Breast epithelium (tissue), 4 donors: Measurements from ENCODE around the gene DCTN2. TPM values are rescaled to one million over a fixed set of nuclear protein-coding genes. Genes with fewer than 3 reads are reported as not detected.
A peak's percentile ranks its signal among the peaks of the same experiment; 100 is the strongest.
"Not testable (repeated sequence)": the region's sequence is repeated elsewhere in the genome, so short reads cannot be mapped to it uniquely, and the experiment has no call there.

Source experiments
- DNase-seq, 2 donors: peaks; one replicate each; pipeline ENCODE4 v3.0.0-alpha.2; 2019; ENCODE audit warnings: low spot score in 2 of 2
- H3K27ac ChIP-seq, 2 donors: fragments of 200-600 bp; sonication (generic) in 1 of 2; one replicate each; pipeline ENCODE4 v1.5.1; 2016 to 2019; ENCODE audit warnings: mild to moderate bottlenecking in 1 of 2
- H3K27me3 ChIP-seq, 2 donors: fragments of 200-600 bp; sonication (generic) in 1 of 2; one replicate each; pipeline versions ENCODE4 v1.5.1 to v1.6.0; 2017 to 2019; ENCODE audit warnings: control low read depth in 1 of 2, mild to moderate bottlenecking in 1 of 2
- H3K36me3 ChIP-seq: fragments of 200-600 bp; one replicate; pipeline ENCODE4 v1.5.1; 2019
- H3K4me1 ChIP-seq, 2 donors: fragments of 200-600 bp; sonication (generic); one replicate each; pipeline ENCODE4 v1.5.1; 2016 to 2019; ENCODE audit warnings: control low read depth in 1 of 2
- H3K4me3 ChIP-seq, 3 donors: fragments of 200-600 bp; sonication (generic); 1 replicate in 2 of 3; 2 replicates in 1 of 3; pipeline ENCODE4 v1.5.1; 2016 to 2019; ENCODE audit warnings: mild to moderate bottlenecking in 3 of 3, moderate library complexity in 2 of 3
- H3K9me3 ChIP-seq, 2 donors: fragments of 200-600 bp; sonication (generic) in 1 of 2; one replicate each; pipeline ENCODE4 v1.5.1; 2016 to 2019; ENCODE audit warnings: control low read depth in 1 of 2
- POLR2A ChIP-seq: fragments of 450-650 bp; IDR thresholded peaks from one replicate; pipeline ENCODE4 v1.6.1; 2016; ENCODE audit warnings: antibody characterized with exemption, mild to moderate bottlenecking, moderate library complexity
- POLR2AphosphoS5 ChIP-seq, 3 donors: sonication (generic); formaldehyde crosslinking; IDR thresholded peaks; one replicate each; pipeline ENCODE4 v1.6.1; 2017; ENCODE audit warnings: antibody characterized with exemption in 3 of 3
- intact Hi-C: fragments of 100-400 bp; cut with DNase I; formaldehyde crosslinking; loops from one replicate; pipeline ENCODE4 v1.15.1; 2023; ENCODE audit warnings: low total_unique reads
- total RNA-seq, 3 donors: library from RNA; depleted of rRNA; stranded (reverse); fragments of >200 nt; gene quantifications; one replicate each; pipeline ENCODE4 v1.1.0, GENCODE V29; 2016
- TF ChIP-seq, protein P1 (sequence below), 3 donors: fragments of 450-650 bp; IDR thresholded peaks; one replicate each; pipeline ENCODE4 v1.5.1; 2016 to 2017; ENCODE audit warnings: antibody characterized with exemption in 3 of 3, mild to moderate bottlenecking in 3 of 3, moderate library complexity in 3 of 3

DCTN2 gene
- total RNA-seq, 3 donors from 2014 or later = 108 to 138 (median 131) TPM

DNA sequence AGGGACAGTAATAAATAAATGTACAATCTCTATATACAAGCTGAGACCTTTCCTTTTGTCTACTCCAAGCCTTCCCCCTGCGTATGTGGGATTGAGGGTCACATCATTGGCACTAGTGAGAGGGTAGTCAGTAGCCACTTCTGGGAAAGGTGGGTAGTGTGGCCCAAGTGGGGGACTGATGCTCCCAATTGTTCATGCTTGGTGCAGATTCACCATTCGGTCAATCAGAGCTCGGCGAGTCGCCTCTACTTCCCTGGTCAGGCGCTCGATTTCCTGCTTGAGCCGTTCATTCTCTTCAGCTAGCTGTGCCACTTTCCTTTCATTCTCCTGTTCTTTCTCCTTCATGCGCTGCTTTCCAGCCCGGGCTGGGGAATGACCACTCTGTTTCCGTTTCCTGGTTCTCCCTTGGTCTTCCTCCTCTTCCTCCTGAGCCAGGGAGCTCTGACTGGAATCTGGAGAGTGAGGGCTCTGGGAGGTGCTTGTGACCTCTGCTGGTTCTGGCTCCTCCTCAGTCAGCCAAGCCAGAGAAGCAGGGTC lies 30.3 kb downstream of the DCTN2 start:
- Histone ChIP-seq H3K9me3 (no peaks in the 10 kb centered on the region), H3K27ac (peak overlapping the region; percentile 8 to 100), H3K4me1 (peaks cover 13 to 18% of the 10 kb centered on the region in 2 donors), H3K4me3 (no peak overlapping the region), H3K27me3 (no peaks in the 10 kb centered on the region), H3K36me3 (peaks cover 6% of the 10 kb centered on the region)
- intact Hi-C loops = no loop called here
- no peak for TF ChIP-seq POLR2A
- TF ChIP-seq, protein P1, sequence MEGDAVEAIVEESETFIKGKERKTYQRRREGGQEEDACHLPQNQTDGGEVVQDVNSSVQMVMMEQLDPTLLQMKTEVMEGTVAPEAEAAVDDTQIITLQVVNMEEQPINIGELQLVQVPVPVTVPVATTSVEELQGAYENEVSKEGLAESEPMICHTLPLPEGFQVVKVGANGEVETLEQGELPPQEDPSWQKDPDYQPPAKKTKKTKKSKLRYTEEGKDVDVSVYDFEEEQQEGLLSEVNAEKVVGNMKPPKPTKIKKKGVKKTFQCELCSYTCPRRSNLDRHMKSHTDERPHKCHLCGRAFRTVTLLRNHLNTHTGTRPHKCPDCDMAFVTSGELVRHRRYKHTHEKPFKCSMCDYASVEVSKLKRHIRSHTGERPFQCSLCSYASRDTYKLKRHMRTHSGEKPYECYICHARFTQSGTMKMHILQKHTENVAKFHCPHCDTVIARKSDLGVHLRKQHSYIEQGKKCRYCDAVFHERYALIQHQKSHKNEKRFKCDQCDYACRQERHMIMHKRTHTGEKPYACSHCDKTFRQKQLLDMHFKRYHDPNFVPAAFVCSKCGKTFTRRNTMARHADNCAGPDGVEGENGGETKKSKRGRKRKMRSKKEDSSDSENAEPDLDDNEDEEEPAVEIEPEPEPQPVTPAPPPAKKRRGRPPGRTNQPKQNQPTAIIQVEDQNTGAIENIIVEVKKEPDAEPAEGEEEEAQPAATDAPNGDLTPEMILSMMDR (IDR thresholded peaks at IDR 0.05) = no peak
- no peak for TF ChIP-seq POLR2AphosphoS5 (IDR thresholded peaks at IDR 0.05)
- DNase-seq = no peak

DNA sequence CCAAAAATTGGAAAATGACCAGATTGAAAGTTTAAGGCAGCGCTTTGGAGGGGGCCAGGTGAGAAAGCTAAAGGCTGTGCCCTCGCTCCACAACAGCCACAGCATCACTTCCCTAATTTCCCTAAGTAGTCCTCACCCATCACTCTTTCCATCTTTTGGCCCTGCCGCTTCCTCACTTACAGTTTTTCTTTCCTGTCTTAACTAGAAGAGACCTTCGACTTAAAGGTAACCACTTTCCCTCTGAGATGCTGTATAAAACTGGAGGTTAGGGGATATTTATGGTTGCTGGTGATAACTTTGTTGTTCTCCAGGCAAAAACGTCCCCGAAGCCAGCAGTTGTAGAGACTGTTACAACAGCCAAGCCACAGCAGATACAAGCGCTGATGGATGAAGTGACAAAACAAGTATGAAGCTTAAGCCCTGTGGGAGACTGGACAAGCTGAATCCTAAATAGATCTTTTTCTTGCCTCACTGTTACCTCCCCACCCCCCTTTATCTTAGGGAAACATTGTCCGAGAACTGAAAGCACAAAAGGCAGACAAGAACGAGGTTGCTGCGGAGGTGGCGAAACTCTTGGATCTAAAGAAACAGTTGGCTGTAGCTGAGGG lies 31.0 kb downstream of the DCTN2 start:
- Histone ChIP-seq H3K4me3 (no peak overlapping the region), H3K9me3 (no peaks in the 10 kb centered on the region), H3K27me3 (no peaks in the 10 kb centered on the region), H3K36me3 (peaks cover 6% of the 10 kb centered on the region), H3K27ac (peak overlapping the region in 1 of 2 donors; percentile 100), H3K4me1 (peaks cover 7 to 12% of the 10 kb centered on the region in 2 donors)
- TF ChIP-seq, protein P1 (IDR thresholded peaks at IDR 0.05) = no peak
- peak in 1 of 3 donors; percentile 9 for TF ChIP-seq POLR2AphosphoS5 (IDR thresholded peaks at IDR 0.05)
- no peak for TF ChIP-seq POLR2A
- intact Hi-C loops = no loop called here
- no peak for DNase-seq

DNA sequence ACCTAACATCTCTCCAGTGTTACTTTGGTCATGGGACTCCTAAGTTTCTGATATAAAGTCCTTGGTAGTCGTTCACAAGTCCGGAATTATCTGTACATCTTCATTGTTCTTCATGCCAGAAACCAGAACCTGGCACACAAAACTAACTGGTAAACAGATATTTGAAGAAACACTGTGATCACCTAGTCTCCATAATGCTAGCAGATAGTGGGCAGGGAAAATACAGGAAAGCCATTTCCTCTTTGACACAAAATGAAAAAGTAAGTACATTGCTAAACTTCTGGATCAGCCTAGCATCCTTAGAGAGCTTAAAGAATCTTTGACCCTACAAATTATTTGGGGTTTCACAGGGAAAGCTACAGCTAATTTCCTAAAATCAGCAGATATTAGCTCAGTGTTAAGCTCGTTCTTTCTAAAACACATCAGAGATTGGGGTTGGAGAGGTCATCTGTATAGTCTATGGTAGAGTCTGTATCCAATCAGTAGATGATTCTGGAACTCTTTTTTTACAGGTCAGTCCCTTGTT lies 31.5 kb downstream of the DCTN2 start:
- H3K27ac ChIP-seq = no peak overlapping the region
- TF ChIP-seq, protein P1 (IDR thresholded peaks at IDR 0.05) = no peak
- TF ChIP-seq POLR2A (no peak), POLR2AphosphoS5 (IDR thresholded peaks at IDR 0.05) (no peak)
- no peaks in the 10 kb centered on the region for H3K9me3 ChIP-seq
- peaks cover 6% of the 10 kb centered on the region for H3K36me3 ChIP-seq
- DNase-seq = no peak
- intact Hi-C loops = no loop called here
- no peak overlapping the region for H3K4me3 ChIP-seq
- peaks cover 5 to 11% of the 10 kb centered on the region in 2 donors for H3K4me1 ChIP-seq
- H3K27me3 ChIP-seq = no peaks in the 10 kb centered on the region

DNA sequence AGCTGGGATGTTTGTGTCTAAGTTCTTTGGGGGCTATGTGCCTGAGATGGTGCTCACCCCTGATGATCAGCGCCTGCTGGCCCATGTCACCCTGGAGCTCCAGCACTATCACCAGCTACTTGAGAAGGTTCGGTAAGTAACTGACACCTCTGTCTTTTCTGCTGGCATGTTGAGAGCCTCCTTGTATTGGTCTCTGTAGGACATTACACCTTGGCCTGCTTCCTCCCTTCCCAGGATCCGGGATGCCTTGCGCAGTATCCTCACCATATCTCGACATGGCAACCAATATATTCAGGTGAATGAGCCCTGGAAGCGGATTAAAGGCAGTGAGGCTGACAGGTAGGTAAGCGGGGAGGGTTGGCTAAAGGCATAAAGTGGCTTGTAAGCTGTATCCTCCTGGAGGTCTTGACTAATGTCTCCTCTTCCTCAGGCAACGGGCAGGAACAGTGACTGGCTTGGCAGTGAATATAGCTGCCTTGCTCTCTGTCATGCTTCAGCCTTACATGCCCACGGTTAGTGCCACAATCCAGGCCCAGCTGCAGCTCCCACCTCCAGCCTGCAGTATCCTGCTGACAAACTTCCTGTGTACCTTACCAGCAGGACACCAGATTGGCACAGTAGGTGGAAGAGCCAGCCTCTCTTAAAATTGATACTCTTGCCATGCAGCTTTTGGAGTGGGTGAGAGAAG lies 32.1 kb downstream of the DCTN2 start:
- H3K9me3 ChIP-seq = no peaks in the 10 kb centered on the region
- peaks cover 5 to 11% of the 10 kb centered on the region in 2 donors for H3K4me1 ChIP-seq
- intact Hi-C loops = no loop called here
- H3K27ac ChIP-seq = peak overlapping the region; percentile 13 to 20
- TF ChIP-seq POLR2AphosphoS5 (IDR thresholded peaks at IDR 0.05) (no peak), POLR2A (no peak)
- TF ChIP-seq, protein P1 (IDR thresholded peaks at IDR 0.05) = no peak
- no peak for DNase-seq
- no peak overlapping the region for H3K4me3 ChIP-seq
- peaks cover 6% of the 10 kb centered on the region for H3K36me3 ChIP-seq
- H3K27me3 ChIP-seq = no peaks in the 10 kb centered on the region

DNA sequence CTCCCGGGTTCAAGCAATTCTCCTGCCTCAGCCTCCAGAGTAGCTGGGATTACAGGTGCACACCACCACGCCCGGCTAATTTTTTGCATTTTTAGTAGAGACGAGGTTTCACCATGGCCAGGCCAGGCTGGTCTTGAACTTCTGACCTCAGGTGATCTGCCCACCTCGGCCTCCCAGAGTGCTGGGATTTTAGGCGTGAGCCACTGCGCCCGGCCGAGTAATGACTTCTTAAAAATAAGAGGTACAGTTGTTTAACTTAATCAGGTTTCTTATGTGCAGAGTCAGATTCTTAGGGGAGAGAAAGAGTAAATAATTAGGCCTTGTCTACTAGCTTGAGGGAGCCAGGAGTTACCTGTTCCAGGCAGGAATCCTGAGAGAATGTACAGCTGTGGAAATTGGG lies 32.7 kb downstream of the DCTN2 start:
- intact Hi-C loops, H3K9me3 ChIP-seq, H3K36me3 ChIP-seq, H3K4me3 ChIP-seq, H3K27me3 ChIP-seq, DNase-seq: not testable (repeated sequence)
- Histone ChIP-seq H3K4me1 (peaks cover 5 to 11% of the 10 kb centered on the region in 2 donors), H3K27ac (peak overlapping the region in 1 of 2 donors; percentile 20)

DNA sequence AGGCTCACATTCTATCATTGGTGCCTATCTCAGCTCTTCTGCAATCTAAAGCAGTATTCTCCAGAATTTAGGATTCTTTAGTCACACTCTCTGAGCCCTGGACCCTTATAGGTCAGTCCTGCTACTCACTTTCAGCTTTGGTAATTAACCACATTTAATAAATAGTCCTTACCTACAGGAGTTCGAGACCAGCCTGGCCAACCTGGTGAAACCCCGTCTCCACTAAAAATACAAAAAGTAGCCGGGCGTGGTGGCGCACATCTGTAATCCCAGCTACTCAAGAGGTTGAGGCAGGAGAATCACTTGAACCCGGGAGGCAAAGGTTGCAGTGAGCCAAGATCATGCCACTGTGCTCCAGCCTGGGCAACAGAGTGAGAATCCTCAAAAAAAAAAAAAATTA lies 33.3 kb downstream of the DCTN2 start:
- H3K4me3 ChIP-seq, DNase-seq, H3K27ac ChIP-seq, intact Hi-C loops, H3K9me3 ChIP-seq, H3K4me1 ChIP-seq, H3K27me3 ChIP-seq, H3K36me3 ChIP-seq: not testable (repeated sequence)
